WTC11 (cell line): Measurements from ENCODE around the gene MAP4K4. TPM values are rescaled to one million over a fixed set of nuclear protein-coding genes. Genes with fewer than 3 reads are reported as not detected.

Experiments
- ATAC-seq: fragments of 200-7000 bp; cut with Tn5 transposase; 2 replicates; pipeline ENCODE4 v1.10.0; 2021; ENCODE audit warnings: mild to moderate bottlenecking, moderate library complexity
- CTCF ChIA-PET: fragments of 300-600 bp; sonication (Branson Sonifier 250); formaldehyde crosslinking; loops from one replicate; lab custom pipeline; 2021; ENCODE audit warnings: antibody characterized with exemption; lab: Charles Lee
- POLR2A ChIA-PET: fragments of 350-600 bp; sonication (Branson Sonifier 250); formaldehyde crosslinking; loops from one replicate; lab custom pipeline; 2021; ENCODE audit warnings: antibody characterized with exemption; lab: Charles Lee
- DNase-seq: peaks from one replicate; pipeline ENCODE4 v3.0.0; 2021; ENCODE audit warnings: low spot score
- H3K27ac Mint-ChIP-seq: 2 replicates; pipeline ENCODE4 v1.8.0; 2021; ENCODE audit warnings: mixed read lengths
- H3K27me3 Mint-ChIP-seq: 2 replicates; pipeline ENCODE4 v1.8.0; 2021; ENCODE audit warnings: low read depth, mild to moderate bottlenecking, moderate library complexity, mixed read lengths
- H3K36me3 Mint-ChIP-seq: 2 replicates; pipeline ENCODE4 v1.8.0; 2021; ENCODE audit warnings: mixed read lengths
- H3K4me1 Mint-ChIP-seq: 2 replicates; pipeline ENCODE4 v1.8.0; 2022; ENCODE audit warnings: mixed read lengths
- H3K4me3 Mint-ChIP-seq: 2 replicates; pipeline ENCODE4 v1.8.0; 2021; ENCODE audit warnings: mild to moderate bottlenecking, moderate library complexity, mixed read lengths
- H3K9me3 Mint-ChIP-seq: 2 replicates; pipeline ENCODE4 v1.8.0; 2021; ENCODE audit warnings: mixed read lengths
- ATF1 ChIP-seq: sonication (generic); formaldehyde crosslinking; IDR thresholded peaks from 2 replicates; pipeline ENCODE4 v1.8.1; 2023; ENCODE audit warnings: mild to moderate bottlenecking, moderate library complexity, missing genetic modification reagents
- CREB1 ChIP-seq: sonication (generic); formaldehyde crosslinking; IDR thresholded peaks from 2 replicates; pipeline ENCODE4 v1.8.0; 2023; ENCODE audit warnings: mild to moderate bottlenecking, missing genetic modification reagents
- ETV6 ChIP-seq: sonication (generic); formaldehyde crosslinking; IDR thresholded peaks from 2 replicates; pipeline ENCODE4 v1.8.1; 2022; ENCODE audit warnings: mild to moderate bottlenecking, missing genetic modification reagents
- FOXK1 ChIP-seq: sonication (generic); formaldehyde crosslinking; IDR thresholded peaks from 2 replicates; pipeline ENCODE4 v1.8.0; 2022; ENCODE audit warnings: mild to moderate bottlenecking, moderate library complexity, missing genetic modification reagents
- GABPB1 ChIP-seq: sonication (generic); formaldehyde crosslinking; IDR thresholded peaks from 2 replicates; pipeline ENCODE4 v1.8.1; 2023; ENCODE audit warnings: mild to moderate bottlenecking, missing genetic modification reagents
- HMGA2 ChIP-seq: fragments of 250-450 bp; sonication (Bioruptor Pico); IDR thresholded peaks from 2 replicates; pipeline ENCODE4 v1.4.0; 2021; ENCODE audit warnings: mild to moderate bottlenecking, moderate library complexity
- JUN ChIP-seq: sonication (generic); formaldehyde crosslinking; IDR thresholded peaks from 2 replicates; pipeline ENCODE4 v1.8.0; 2023; ENCODE audit warnings: mild to moderate bottlenecking, missing genetic modification reagents
- NFATC4 ChIP-seq: fragments of 250-450 bp; sonication (Bioruptor Pico); IDR thresholded peaks from 2 replicates; pipeline ENCODE4 v1.9.0; 2021; ENCODE audit warnings: mild to moderate bottlenecking
- NR1H2 ChIP-seq: sonication (generic); formaldehyde crosslinking; IDR thresholded peaks from 2 replicates; pipeline ENCODE4 v1.9.0; 2021; ENCODE audit warnings: mild to moderate bottlenecking, moderate library complexity, missing genetic modification reagents
- TEAD1 ChIP-seq: sonication (generic); formaldehyde crosslinking; IDR thresholded peaks from 2 replicates; pipeline ENCODE4 v1.8.0; 2022; ENCODE audit warnings: mild to moderate bottlenecking, missing genetic modification reagents
- ZNF219 ChIP-seq: sonication (generic); formaldehyde crosslinking; IDR thresholded peaks from 2 replicates; pipeline ENCODE4 v1.8.0; 2023; ENCODE audit warnings: missing genetic modification reagents, mild to moderate bottlenecking, borderline replicate concordance
- ZNF671 ChIP-seq: fragments of 250-450 bp; sonication (Bioruptor Pico); IDR thresholded peaks from 2 replicates; pipeline ENCODE4 v1.8.0; 2021; ENCODE audit warnings: mild to moderate bottlenecking
- total RNA-seq: library from RNA; stranded (reverse); gene quantifications from 3 replicates; pipeline ENCODE4 v1.2.3, GENCODE V29; 2021
- TF ChIP-seq, protein P1 (sequence below): fragments of 250-450 bp; sonication (Bioruptor Pico); IDR thresholded peaks from 2 replicates; pipeline ENCODE4 v1.9.0; 2021; ENCODE audit warnings: mild to moderate bottlenecking, borderline replicate concordance
- TF ChIP-seq, protein P2 (sequence below): sonication (generic); formaldehyde crosslinking; IDR thresholded peaks from 2 replicates; pipeline ENCODE4 v1.8.0; 2023; ENCODE audit warnings: missing genetic modification reagents
- TF ChIP-seq, protein P3 (sequence below): fragments of 250-450 bp; sonication (Bioruptor Pico); IDR thresholded peaks from 2 replicates; pipeline ENCODE4 v1.9.0; 2021; ENCODE audit warnings: mild to moderate bottlenecking
- TF ChIP-seq, protein P4 (sequence below): sonication (generic); formaldehyde crosslinking; IDR thresholded peaks from 2 replicates; pipeline ENCODE4 v1.8.1; 2023; ENCODE audit warnings: mild to moderate bottlenecking, missing genetic modification reagents, borderline replicate concordance
- TF ChIP-seq, protein P5 (sequence below): sonication (generic); formaldehyde crosslinking; IDR thresholded peaks from 2 replicates; pipeline ENCODE4 v1.8.0; 2022; ENCODE audit warnings: missing genetic modification reagents
- TF ChIP-seq, protein P6 (sequence below): sonication (generic); formaldehyde crosslinking; IDR thresholded peaks from 2 replicates; pipeline ENCODE4 v1.8.1; 2023; ENCODE audit warnings: mild to moderate bottlenecking, moderate library complexity, missing genetic modification reagents

Gene MAP4K4
- total RNA-seq, 1 experiment from 2014 or later: 112 TPM

DNA sequence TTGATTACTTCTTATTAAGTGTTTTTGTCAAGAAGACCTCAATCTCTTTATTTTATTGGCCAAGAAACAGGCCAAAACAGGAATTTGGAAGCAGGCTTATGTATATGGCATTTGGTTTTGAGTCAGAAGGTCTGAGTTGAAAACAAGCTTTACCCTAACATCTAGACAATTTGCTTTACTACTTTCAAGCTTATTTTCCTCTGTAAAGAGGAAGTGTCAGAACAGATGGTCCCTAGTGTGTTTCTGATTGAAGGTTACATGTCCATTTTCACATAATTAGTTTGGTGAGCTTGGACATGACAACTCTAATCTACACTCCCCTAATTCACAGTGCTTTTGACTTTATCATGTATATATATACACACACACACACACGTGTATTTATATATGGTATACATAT, 19.8 kb upstream of the MAP4K4 start (continued):
- TF ChIP-seq NFATC4: no peak
- no peak for TF ChIP-seq ZNF219 (CRISPR knock-in tag)
- TF ChIP-seq ETV6: no peak
- no peak for TF ChIP-seq GABPB1 (CRISPR knock-in tag)
- TF ChIP-seq, protein P1, sequence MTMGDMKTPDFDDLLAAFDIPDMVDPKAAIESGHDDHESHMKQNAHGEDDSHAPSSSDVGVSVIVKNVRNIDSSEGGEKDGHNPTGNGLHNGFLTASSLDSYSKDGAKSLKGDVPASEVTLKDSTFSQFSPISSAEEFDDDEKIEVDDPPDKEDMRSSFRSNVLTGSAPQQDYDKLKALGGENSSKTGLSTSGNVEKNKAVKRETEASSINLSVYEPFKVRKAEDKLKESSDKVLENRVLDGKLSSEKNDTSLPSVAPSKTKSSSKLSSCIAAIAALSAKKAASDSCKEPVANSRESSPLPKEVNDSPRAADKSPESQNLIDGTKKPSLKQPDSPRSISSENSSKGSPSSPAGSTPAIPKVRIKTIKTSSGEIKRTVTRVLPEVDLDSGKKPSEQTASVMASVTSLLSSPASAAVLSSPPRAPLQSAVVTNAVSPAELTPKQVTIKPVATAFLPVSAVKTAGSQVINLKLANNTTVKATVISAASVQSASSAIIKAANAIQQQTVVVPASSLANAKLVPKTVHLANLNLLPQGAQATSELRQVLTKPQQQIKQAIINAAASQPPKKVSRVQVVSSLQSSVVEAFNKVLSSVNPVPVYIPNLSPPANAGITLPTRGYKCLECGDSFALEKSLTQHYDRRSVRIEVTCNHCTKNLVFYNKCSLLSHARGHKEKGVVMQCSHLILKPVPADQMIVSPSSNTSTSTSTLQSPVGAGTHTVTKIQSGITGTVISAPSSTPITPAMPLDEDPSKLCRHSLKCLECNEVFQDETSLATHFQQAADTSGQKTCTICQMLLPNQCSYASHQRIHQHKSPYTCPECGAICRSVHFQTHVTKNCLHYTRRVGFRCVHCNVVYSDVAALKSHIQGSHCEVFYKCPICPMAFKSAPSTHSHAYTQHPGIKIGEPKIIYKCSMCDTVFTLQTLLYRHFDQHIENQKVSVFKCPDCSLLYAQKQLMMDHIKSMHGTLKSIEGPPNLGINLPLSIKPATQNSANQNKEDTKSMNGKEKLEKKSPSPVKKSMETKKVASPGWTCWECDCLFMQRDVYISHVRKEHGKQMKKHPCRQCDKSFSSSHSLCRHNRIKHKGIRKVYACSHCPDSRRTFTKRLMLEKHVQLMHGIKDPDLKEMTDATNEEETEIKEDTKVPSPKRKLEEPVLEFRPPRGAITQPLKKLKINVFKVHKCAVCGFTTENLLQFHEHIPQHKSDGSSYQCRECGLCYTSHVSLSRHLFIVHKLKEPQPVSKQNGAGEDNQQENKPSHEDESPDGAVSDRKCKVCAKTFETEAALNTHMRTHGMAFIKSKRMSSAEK (CRISPR knock-in tag): no peak
- TF ChIP-seq, protein P2, sequence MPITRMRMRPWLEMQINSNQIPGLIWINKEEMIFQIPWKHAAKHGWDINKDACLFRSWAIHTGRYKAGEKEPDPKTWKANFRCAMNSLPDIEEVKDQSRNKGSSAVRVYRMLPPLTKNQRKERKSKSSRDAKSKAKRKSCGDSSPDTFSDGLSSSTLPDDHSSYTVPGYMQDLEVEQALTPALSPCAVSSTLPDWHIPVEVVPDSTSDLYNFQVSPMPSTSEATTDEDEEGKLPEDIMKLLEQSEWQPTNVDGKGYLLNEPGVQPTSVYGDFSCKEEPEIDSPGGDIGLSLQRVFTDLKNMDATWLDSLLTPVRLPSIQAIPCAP (CRISPR knock-in tag): no peak
- TF ChIP-seq NR1H2: no peak

DNA sequence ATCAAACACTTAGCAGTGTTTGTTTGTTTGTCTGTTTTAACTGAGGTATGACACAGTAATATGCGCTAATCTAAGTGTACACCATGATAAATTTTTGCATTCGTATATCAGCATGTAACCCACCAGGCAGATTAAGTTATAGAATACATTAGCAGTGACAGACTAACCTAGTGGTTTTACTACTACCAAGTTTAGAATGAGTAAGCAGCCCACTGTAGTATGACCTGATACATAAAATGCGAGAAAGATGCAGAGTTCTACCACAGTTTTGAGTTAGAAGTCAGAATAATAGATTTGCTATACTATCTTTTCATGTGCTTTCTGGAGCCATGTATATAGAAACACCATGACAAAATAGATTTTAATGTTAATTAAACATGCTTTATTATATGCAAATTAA, 19.1 kb upstream of the MAP4K4 start:
- H3K4me1 Mint-ChIP-seq: no peaks in the 10 kb centered on the region
- H3K27ac Mint-ChIP-seq: no peak overlapping the region
- no peak overlapping the region for H3K4me3 Mint-ChIP-seq
- ChIA-PET POLR2A (no interaction called here), CTCF (no interaction called here)
- H3K36me3 Mint-ChIP-seq: no peaks in the 10 kb centered on the region
- no peaks in the 10 kb centered on the region; the same call in 1 of the 2 replicates for H3K27me3 Mint-ChIP-seq
- no peak for TF ChIP-seq TEAD1 (CRISPR knock-in tag)
- no peak for TF ChIP-seq GABPB1 (CRISPR knock-in tag)
- no peak for TF ChIP-seq HMGA2
- ATAC-seq (no peak), DNase-seq (no peak)
- H3K9me3 Mint-ChIP-seq: peaks cover 7% of the 10 kb centered on the region; the same call in 1 of the 2 replicates

DNA sequence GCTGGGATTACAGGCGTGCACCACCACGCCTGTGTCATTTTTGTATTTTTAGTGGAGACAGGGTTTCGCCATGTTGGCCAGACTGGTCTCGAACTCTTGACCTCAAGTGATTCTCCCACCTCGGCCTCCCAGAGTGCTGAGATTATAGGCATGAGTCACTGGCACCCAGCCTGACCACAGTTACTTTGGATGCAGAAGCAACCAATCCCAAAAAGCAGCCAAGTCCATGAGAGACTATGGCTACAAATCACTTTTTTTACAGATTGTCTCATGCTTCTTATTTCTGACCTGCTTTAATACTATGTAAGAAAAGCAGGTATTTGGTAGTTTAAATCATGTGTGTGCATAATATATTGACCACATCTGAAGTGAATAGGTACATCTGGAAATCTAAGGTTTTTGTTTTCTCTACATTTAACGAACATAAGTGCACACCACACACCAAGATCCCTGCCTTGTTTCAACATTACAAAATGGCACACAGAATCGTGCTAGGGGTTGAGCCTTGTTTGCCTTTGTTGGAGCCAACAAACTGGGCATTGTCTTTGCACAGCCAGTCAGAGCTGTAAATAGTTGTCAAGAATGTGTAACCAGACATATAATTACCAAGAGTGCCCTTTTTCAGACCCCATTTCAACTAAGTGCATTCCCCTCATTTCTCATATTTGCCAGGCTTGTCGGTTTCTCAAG, 18.3 kb upstream of the MAP4K4 start:
- H3K4me1 Mint-ChIP-seq: no peaks in the 10 kb centered on the region
- CTCF ChIA-PET: no interaction called here
- DNase-seq: no peak
- H3K27me3 Mint-ChIP-seq: no peaks in the 10 kb centered on the region; the same call in 1 of the 2 replicates
- H3K4me3 Mint-ChIP-seq: no peak overlapping the region
- TF ChIP-seq ATF1 (CRISPR knock-in tag): no peak
- TF ChIP-seq, protein P3, sequence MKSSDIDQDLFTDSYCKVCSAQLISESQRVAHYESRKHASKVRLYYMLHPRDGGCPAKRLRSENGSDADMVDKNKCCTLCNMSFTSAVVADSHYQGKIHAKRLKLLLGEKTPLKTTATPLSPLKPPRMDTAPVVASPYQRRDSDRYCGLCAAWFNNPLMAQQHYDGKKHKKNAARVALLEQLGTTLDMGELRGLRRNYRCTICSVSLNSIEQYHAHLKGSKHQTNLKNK: no peak
- TF ChIP-seq JUN: no peak
- TF ChIP-seq, protein P4, sequence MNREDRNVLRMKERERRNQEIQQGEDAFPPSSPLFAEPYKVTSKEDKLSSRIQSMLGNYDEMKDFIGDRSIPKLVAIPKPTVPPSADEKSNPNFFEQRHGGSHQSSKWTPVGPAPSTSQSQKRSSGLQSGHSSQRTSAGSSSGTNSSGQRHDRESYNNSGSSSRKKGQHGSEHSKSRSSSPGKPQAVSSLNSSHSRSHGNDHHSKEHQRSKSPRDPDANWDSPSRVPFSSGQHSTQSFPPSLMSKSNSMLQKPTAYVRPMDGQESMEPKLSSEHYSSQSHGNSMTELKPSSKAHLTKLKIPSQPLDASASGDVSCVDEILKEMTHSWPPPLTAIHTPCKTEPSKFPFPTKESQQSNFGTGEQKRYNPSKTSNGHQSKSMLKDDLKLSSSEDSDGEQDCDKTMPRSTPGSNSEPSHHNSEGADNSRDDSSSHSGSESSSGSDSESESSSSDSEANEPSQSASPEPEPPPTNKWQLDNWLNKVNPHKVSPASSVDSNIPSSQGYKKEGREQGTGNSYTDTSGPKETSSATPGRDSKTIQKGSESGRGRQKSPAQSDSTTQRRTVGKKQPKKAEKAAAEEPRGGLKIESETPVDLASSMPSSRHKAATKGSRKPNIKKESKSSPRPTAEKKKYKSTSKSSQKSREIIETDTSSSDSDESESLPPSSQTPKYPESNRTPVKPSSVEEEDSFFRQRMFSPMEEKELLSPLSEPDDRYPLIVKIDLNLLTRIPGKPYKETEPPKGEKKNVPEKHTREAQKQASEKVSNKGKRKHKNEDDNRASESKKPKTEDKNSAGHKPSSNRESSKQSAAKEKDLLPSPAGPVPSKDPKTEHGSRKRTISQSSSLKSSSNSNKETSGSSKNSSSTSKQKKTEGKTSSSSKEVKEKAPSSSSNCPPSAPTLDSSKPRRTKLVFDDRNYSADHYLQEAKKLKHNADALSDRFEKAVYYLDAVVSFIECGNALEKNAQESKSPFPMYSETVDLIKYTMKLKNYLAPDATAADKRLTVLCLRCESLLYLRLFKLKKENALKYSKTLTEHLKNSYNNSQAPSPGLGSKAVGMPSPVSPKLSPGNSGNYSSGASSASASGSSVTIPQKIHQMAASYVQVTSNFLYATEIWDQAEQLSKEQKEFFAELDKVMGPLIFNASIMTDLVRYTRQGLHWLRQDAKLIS (CRISPR knock-in tag): no peak
- TF ChIP-seq, protein P5, sequence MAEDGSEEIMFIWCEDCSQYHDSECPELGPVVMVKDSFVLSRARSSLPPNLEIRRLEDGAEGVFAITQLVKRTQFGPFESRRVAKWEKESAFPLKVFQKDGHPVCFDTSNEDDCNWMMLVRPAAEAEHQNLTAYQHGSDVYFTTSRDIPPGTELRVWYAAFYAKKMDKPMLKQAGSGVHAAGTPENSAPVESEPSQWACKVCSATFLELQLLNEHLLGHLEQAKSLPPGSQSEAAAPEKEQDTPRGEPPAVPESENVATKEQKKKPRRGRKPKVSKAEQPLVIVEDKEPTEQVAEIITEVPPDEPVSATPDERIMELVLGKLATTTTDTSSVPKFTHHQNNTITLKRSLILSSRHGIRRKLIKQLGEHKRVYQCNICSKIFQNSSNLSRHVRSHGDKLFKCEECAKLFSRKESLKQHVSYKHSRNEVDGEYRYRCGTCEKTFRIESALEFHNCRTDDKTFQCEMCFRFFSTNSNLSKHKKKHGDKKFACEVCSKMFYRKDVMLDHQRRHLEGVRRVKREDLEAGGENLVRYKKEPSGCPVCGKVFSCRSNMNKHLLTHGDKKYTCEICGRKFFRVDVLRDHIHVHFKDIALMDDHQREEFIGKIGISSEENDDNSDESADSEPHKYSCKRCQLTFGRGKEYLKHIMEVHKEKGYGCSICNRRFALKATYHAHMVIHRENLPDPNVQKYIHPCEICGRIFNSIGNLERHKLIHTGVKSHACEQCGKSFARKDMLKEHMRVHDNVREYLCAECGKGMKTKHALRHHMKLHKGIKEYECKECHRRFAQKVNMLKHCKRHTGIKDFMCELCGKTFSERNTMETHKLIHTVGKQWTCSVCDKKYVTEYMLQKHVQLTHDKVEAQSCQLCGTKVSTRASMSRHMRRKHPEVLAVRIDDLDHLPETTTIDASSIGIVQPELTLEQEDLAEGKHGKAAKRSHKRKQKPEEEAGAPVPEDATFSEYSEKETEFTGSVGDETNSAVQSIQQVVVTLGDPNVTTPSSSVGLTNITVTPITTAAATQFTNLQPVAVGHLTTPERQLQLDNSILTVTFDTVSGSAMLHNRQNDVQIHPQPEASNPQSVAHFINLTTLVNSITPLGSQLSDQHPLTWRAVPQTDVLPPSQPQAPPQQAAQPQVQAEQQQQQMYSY (CRISPR knock-in tag): no peak
- TF ChIP-seq CREB1 (CRISPR knock-in tag): no peak
- TF ChIP-seq TEAD1 (CRISPR knock-in tag): no peak
- TF ChIP-seq ZNF671 (CRISPR knock-in tag): no peak
- TF ChIP-seq, protein P6, sequence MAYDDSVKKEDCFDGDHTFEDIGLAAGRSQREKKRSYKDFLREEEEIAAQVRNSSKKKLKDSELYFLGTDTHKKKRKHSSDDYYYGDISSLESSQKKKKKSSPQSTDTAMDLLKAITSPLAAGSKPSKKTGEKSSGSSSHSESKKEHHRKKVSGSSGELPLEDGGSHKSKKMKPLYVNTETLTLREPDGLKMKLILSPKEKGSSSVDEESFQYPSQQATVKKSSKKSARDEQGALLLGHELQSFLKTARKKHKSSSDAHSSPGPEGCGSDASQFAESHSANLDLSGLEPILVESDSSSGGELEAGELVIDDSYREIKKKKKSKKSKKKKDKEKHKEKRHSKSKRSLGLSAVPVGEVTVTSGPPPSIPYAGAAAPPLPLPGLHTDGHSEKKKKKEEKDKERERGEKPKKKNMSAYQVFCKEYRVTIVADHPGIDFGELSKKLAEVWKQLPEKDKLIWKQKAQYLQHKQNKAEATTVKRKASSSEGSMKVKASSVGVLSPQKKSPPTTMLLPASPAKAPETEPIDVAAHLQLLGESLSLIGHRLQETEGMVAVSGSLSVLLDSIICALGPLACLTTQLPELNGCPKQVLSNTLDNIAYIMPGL (CRISPR knock-in tag): no peak
- TF ChIP-seq FOXK1 (CRISPR knock-in tag): no peak
- TF ChIP-seq, all 79 proteins: peak for 0
- POLR2A ChIA-PET: no interaction called here
- Mint-ChIP-seq H3K27ac (no peak overlapping the region), H3K36me3 (no peaks in the 10 kb centered on the region), H3K9me3 (peaks cover 7% of the 10 kb centered on the region; the same call in 1 of the 2 replicates)
- no peak for ATAC-seq
